ENCODE measurements around the gene CTXN1.

Gene CTXN1

DNA sequence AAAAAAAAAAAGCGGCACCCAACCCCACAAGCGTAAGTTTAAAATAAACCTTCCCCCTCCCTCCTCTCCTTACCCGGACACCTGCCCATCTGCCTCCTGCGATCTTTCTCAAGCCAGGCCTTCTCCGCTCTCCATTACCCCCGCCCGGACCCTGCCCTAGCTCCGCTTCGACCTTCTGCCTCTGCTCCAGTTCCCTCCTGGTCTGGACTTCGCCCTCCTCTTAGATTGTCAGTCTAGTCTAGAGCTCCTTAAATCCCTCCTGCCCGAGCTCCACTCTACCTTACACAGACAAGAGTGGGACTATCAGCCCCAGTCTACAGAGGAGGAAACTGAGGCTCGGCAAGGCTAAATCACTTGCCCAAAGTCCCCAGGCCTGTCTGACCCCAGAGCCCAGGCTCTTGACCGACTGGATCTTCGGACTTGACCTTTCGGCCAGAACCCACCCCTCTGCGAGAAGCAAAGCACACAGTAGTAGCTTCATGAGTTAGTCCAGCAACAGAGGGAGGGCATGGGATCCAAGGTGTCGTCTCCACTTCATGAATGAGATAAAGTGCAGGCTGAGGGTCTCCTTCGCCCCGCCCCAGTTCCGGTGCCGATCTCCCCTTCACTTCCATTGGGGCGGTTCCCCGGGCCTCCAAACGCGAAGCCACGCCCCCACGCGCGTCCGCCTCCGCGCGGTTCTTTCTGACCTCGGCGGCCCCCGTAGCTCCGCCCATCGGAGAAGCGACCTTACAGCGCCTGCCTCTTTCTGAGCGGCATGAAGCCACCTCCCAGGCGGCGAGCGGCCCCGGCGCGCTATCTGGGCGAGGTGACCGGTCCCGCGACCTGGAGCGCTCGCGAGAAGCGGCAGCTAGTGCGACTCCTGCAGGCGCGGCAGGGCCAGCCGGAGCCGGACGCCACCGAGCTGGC lies 6.1 kb downstream of the CTXN1 start, which contains the start of gene SNAPC2 (continued):
- TF ChIP-seq, protein P1, sequence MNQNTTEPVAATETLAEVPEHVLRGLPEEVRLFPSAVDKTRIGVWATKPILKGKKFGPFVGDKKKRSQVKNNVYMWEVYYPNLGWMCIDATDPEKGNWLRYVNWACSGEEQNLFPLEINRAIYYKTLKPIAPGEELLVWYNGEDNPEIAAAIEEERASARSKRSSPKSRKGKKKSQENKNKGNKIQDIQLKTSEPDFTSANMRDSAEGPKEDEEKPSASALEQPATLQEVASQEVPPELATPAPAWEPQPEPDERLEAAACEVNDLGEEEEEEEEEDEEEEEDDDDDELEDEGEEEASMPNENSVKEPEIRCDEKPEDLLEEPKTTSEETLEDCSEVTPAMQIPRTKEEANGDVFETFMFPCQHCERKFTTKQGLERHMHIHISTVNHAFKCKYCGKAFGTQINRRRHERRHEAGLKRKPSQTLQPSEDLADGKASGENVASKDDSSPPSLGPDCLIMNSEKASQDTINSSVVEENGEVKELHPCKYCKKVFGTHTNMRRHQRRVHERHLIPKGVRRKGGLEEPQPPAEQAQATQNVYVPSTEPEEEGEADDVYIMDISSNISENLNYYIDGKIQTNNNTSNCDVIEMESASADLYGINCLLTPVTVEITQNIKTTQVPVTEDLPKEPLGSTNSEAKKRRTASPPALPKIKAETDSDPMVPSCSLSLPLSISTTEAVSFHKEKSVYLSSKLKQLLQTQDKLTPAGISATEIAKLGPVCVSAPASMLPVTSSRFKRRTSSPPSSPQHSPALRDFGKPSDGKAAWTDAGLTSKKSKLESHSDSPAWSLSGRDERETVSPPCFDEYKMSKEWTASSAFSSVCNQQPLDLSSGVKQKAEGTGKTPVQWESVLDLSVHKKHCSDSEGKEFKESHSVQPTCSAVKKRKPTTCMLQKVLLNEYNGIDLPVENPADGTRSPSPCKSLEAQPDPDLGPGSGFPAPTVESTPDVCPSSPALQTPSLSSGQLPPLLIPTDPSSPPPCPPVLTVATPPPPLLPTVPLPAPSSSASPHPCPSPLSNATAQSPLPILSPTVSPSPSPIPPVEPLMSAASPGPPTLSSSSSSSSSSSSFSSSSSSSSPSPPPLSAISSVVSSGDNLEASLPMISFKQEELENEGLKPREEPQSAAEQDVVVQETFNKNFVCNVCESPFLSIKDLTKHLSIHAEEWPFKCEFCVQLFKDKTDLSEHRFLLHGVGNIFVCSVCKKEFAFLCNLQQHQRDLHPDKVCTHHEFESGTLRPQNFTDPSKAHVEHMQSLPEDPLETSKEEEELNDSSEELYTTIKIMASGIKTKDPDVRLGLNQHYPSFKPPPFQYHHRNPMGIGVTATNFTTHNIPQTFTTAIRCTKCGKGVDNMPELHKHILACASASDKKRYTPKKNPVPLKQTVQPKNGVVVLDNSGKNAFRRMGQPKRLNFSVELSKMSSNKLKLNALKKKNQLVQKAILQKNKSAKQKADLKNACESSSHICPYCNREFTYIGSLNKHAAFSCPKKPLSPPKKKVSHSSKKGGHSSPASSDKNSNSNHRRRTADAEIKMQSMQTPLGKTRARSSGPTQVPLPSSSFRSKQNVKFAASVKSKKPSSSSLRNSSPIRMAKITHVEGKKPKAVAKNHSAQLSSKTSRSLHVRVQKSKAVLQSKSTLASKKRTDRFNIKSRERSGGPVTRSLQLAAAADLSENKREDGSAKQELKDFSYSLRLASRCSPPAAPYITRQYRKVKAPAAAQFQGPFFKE (tag by site-specific recombination; IDR thresholded peaks at IDR 0.05; ENCODE audit: borderline replicate concordance), result no peak
- TF ChIP-seq HOXA7 (CRISPR knock-in tag; IDR thresholded peaks at IDR 0.05; ENCODE audit: borderline replicate concordance) (no peak), ZBTB8A (tag by site-specific recombination; IDR thresholded peaks at IDR 0.05) (peak; percentile 10; the same call in 1 of the 2 replicates), WT1 (tag by site-specific recombination; IDR thresholded peaks at IDR 0.05) (no peak), HOXD13 (CRISPR knock-in tag; IDR thresholded peaks at IDR 0.05; ENCODE audit: borderline replicate concordance) (no peak), ZNF549 (tag by site-specific recombination; IDR thresholded peaks at IDR 0.05) (no peak), SP7 (tag by site-specific recombination; IDR thresholded peaks at IDR 0.05) (peak; percentile 66), ZNF354C (tag by site-specific recombination; IDR thresholded peaks at IDR 0.05; ENCODE audit: borderline replicate concordance, low read depth) (no peak), ZNF571 (tag by site-specific recombination; IDR thresholded peaks at IDR 0.05) (no peak)
- TF ChIP-seq, protein P2, sequence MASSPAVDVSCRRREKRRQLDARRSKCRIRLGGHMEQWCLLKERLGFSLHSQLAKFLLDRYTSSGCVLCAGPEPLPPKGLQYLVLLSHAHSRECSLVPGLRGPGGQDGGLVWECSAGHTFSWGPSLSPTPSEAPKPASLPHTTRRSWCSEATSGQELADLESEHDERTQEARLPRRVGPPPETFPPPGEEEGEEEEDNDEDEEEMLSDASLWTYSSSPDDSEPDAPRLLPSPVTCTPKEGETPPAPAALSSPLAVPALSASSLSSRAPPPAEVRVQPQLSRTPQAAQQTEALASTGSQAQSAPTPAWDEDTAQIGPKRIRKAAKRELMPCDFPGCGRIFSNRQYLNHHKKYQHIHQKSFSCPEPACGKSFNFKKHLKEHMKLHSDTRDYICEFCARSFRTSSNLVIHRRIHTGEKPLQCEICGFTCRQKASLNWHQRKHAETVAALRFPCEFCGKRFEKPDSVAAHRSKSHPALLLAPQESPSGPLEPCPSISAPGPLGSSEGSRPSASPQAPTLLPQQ (tag by site-specific recombination; IDR thresholded peaks at IDR 0.05), result peak; percentile 45; the same call in 1 of the 2 replicates
- TF ChIP-seq, protein P3, sequence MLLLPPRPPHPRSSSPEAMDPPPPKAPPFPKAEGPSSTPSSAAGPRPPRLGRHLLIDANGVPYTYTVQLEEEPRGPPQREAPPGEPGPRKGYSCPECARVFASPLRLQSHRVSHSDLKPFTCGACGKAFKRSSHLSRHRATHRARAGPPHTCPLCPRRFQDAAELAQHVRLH (tag by site-specific recombination; IDR thresholded peaks at IDR 0.05), result no peak
- TF ChIP-seq, protein P4, sequence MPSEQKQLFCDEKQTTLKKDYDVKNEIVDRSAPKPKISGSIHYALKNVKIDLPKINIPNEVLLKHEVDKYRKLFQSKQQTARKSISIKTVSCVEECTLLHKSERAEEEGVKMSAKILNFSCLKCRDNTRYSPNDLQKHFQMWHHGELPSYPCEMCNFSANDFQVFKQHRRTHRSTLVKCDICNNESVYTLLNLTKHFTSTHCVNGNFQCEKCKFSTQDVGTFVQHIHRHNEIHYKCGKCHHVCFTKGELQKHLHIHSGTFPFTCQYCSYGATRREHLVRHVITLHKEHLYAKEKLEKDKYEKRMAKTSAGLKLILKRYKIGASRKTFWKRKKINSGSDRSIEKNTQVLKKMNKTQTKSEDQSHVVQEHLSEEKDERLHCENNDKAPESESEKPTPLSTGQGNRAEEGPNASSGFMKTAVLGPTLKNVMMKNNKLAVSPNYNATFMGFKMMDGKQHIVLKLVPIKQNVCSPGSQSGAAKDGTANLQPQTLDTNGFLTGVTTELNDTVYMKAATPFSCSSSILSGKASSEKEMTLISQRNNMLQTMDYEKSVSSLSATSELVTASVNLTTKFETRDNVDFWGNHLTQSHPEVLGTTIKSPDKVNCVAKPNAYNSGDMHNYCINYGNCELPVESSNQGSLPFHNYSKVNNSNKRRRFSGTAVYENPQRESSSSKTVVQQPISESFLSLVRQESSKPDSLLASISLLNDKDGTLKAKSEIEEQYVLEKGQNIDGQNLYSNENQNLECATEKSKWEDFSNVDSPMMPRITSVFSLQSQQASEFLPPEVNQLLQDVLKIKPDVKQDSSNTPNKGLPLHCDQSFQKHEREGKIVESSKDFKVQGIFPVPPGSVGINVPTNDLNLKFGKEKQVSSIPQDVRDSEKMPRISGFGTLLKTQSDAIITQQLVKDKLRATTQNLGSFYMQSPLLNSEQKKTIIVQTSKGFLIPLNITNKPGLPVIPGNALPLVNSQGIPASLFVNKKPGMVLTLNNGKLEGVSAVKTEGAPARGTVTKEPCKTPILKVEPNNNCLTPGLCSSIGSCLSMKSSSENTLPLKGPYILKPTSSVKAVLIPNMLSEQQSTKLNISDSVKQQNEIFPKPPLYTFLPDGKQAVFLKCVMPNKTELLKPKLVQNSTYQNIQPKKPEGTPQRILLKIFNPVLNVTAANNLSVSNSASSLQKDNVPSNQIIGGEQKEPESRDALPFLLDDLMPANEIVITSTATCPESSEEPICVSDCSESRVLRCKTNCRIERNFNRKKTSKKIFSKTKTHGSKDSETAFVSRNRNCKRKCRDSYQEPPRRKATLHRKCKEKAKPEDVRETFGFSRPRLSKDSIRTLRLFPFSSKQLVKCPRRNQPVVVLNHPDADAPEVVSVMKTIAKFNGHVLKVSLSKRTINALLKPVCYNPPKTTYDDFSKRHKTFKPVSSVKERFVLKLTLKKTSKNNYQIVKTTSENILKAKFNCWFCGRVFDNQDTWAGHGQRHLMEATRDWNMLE (tag by site-specific recombination; conservative IDR thresholded peaks at IDR 0.05; ENCODE audit: low read depth), result no peak
- TF ChIP-seq, protein P5, sequence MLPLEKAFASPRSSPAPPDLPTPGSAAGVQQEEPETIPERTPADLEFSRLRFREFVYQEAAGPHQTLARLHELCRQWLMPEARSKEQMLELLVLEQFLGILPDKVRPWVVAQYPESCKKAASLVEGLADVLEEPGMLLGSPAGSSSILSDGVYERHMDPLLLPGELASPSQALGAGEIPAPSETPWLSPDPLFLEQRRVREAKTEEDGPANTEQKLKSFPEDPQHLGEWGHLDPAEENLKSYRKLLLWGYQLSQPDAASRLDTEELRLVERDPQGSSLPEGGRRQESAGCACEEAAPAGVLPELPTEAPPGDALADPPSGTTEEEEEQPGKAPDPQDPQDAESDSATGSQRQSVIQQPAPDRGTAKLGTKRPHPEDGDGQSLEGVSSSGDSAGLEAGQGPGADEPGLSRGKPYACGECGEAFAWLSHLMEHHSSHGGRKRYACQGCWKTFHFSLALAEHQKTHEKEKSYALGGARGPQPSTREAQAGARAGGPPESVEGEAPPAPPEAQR (tag by site-specific recombination; IDR thresholded peaks at IDR 0.05), result no peak
- TF ChIP-seq, protein P6, sequence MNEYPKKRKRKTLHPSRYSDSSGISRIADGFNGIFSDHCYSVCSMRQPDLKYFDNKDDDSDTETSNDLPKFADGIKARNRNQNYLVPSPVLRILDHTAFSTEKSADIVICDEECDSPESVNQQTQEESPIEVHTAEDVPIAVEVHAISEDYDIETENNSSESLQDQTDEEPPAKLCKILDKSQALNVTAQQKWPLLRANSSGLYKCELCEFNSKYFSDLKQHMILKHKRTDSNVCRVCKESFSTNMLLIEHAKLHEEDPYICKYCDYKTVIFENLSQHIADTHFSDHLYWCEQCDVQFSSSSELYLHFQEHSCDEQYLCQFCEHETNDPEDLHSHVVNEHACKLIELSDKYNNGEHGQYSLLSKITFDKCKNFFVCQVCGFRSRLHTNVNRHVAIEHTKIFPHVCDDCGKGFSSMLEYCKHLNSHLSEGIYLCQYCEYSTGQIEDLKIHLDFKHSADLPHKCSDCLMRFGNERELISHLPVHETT (tag by site-specific recombination; IDR thresholded peaks at IDR 0.05), result no peak
- TF ChIP-seq, protein P7, sequence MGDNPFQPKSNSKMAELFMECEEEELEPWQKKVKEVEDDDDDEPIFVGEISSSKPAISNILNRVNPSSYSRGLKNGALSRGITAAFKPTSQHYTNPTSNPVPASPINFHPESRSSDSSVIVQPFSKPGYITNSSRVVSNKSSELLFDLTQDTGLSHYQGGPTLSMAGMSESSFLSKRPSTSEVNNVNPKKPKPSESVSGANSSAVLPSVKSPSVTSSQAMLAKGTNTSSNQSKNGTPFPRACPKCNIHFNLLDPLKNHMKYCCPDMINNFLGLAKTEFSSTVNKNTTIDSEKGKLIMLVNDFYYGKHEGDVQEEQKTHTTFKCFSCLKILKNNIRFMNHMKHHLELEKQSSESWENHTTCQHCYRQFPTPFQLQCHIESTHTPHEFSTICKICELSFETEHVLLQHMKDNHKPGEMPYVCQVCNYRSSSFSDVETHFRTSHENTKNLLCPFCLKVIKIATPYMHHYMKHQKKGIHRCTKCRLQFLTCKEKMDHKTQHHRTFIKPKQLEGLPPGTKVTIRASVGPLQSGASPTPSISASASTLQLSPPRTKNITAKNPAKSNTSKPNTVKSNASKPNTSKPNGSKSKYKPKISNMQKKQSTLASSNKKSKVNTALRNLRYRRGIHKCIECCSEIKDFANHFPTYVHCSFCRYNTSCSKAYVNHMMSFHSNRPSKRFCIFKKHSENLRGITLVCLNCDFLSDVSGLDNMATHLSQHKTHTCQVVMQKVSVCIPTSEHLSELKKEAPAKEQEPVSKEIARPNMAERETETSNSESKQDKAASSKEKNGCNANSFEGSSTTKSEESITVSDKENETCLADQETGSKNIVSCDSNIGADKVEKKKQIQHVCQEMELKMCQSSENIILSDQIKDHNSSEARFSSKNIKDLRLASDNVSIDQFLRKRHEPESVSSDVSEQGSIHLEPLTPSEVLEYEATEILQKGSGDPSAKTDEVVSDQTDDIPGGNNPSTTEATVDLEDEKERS (tag by site-specific recombination; IDR thresholded peaks at IDR 0.05), result no peak
- TF ChIP-seq, protein P8, sequence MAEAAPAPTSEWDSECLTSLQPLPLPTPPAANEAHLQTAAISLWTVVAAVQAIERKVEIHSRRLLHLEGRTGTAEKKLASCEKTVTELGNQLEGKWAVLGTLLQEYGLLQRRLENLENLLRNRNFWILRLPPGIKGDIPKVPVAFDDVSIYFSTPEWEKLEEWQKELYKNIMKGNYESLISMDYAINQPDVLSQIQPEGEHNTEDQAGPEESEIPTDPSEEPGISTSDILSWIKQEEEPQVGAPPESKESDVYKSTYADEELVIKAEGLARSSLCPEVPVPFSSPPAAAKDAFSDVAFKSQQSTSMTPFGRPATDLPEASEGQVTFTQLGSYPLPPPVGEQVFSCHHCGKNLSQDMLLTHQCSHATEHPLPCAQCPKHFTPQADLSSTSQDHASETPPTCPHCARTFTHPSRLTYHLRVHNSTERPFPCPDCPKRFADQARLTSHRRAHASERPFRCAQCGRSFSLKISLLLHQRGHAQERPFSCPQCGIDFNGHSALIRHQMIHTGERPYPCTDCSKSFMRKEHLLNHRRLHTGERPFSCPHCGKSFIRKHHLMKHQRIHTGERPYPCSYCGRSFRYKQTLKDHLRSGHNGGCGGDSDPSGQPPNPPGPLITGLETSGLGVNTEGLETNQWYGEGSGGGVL (tag by site-specific recombination; IDR thresholded peaks at IDR 0.05), result no peak
